B cell (primary cell): Measurements from ENCODE around the gene PUS3. TPM values are rescaled to one million over a fixed set of nuclear protein-coding genes. Genes with fewer than 3 reads are reported as not detected.

Source experiments
- ATAC-seq: fragments of 200-7000 bp; cut with Tn5 transposase; one replicate; pipeline ENCODE4 v1.10.0; 2021; ENCODE audit warnings: low read depth, mild to moderate bottlenecking, moderate number of reproducible peaks, moderate library complexity
- CTCF ChIA-PET: fragments of 350-600 bp; sonication (Branson Sonifier 250); formaldehyde crosslinking; loops from one replicate; lab custom pipeline; 2021; ENCODE audit warnings: antibody characterized with exemption, inconsistent platforms; lab: Charles Lee
- POLR2A ChIA-PET: fragments of 350-600 bp; sonication (Branson Sonifier 250); formaldehyde crosslinking; loops from one replicate; lab custom pipeline; 2021; ENCODE audit warnings: antibody characterized with exemption; lab: Charles Lee
- DNase-seq: peaks from one replicate; pipeline ENCODE4 v3.0.0; 2013
- H2AFZ ChIP-seq: 2 replicates; pipeline ENCODE4 v1.6.1; 2012; ENCODE audit warnings: mild to moderate bottlenecking, low read depth, low read length; ENCODE audit not compliant: insufficient read depth, poor library complexity, severe bottlenecking
- H3K27ac ChIP-seq, 2 donors: 1 replicate in 1 of 2; 2 replicates in 1 of 2; pipeline ENCODE4 v1.5.1; 2012 to 2013; ENCODE audit warnings: low read length in 2 of 2, mild to moderate bottlenecking in 2 of 2, moderate library complexity in 1 of 2
- H3K27me3 ChIP-seq, 4 experiments: fragments of 200-600 bp in 1 of 4; sonication (generic) in 1 of 4; replicated peaks in 1 of 4; 1 replicate in 2 of 4; 2 replicates in 2 of 4; pipeline versions ENCODE4 v1.6.1 to v1.7.0; 2013 to 2016; ENCODE audit warnings: low read length in 3 of 4, mild to moderate bottlenecking in 2 of 4, mixed read lengths in 1 of 4, moderate library complexity in 1 of 4; ENCODE audit not compliant: insufficient read depth in 4 of 4, control insufficient read depth in 3 of 4; ENCODE audit errors: control extremely low read depth in 1 of 4
- H3K36me3 ChIP-seq, 2 experiments: replicated peaks in 1 of 2; 1 replicate in 1 of 2; 2 replicates in 1 of 2; pipeline versions ENCODE4 v1.6.1 to v1.7.1; 2013; ENCODE audit warnings: low read length in 1 of 2; ENCODE audit not compliant: insufficient read depth in 2 of 2, control insufficient read depth in 1 of 2; ENCODE audit errors: control extremely low read depth in 1 of 2, extremely low read depth in 1 of 2
- H3K4me1 ChIP-seq, 2 donors: fragments of 200-600 bp in 1 of 2; sonication (generic) in 1 of 2; 1 replicate in 1 of 2; 2 replicates in 1 of 2; pipeline versions ENCODE4 v1.5.1 to v1.6.1; 2013 to 2017; ENCODE audit warnings: low read length in 2 of 2; ENCODE audit not compliant: control insufficient read depth in 2 of 2, insufficient read depth in 2 of 2
- H3K4me2 ChIP-seq: replicated peaks from 2 replicates; pipeline ENCODE3; 2012; ENCODE audit warnings: mild to moderate bottlenecking, low read depth, low read length; ENCODE audit not compliant: poor library complexity, severe bottlenecking
- H3K4me3 ChIP-seq, 5 experiments: fragments of 200-600 bp in 1 of 5; sonication (generic) in 1 of 5; 1 replicate in 3 of 5; 2 replicates in 2 of 5; pipeline versions ENCODE4 v1.5.1 to v1.7.0; 2011 to 2016; ENCODE audit warnings: low read length in 4 of 5, mild to moderate bottlenecking in 4 of 5, low read depth in 2 of 5, control low read depth in 1 of 5, moderate library complexity in 1 of 5; ENCODE audit not compliant: insufficient read depth in 1 of 5; ENCODE audit errors: control extremely low read depth in 1 of 5, extremely low read depth in 1 of 5
- H3K79me2 ChIP-seq: fragments of 200-600 bp; sonication (generic); one replicate; pipeline ENCODE4 v1.6.0; 2016; ENCODE audit warnings: low read length; ENCODE audit not compliant: control insufficient read depth, insufficient read depth
- H3K9ac ChIP-seq: fragments of 200-600 bp; sonication (generic); 2 replicates; pipeline ENCODE4 v1.6.1; 2017; ENCODE audit warnings: mild to moderate bottlenecking, low read length, moderate library complexity
- H3K9me3 ChIP-seq, 3 donors: one replicate each; pipeline versions ENCODE4 v1.6.1 to v1.7.1; 2013; ENCODE audit warnings: low read length in 2 of 3; ENCODE audit not compliant: control insufficient read depth in 2 of 3, insufficient read depth in 1 of 3; ENCODE audit errors: control extremely low read depth in 1 of 3
- H4K20me1 ChIP-seq: 2 replicates; pipeline ENCODE4 v1.6.0; 2012; ENCODE audit warnings: mild to moderate bottlenecking, low read length; ENCODE audit not compliant: insufficient read depth, control insufficient read depth, poor library complexity, severe bottlenecking
- H3K27ac Mint-ChIP-seq: one replicate; pipeline ENCODE4 v1.8.0; 2021; ENCODE audit warnings: mixed read lengths
- H3K27me3 Mint-ChIP-seq: one replicate; pipeline ENCODE4 v1.8.0; 2021; ENCODE audit warnings: mixed read lengths
- H3K4me1 Mint-ChIP-seq: one replicate; pipeline ENCODE4 v1.8.0; 2021; ENCODE audit warnings: mixed read lengths
- H3K4me3 Mint-ChIP-seq: one replicate; pipeline ENCODE4 v1.8.0; 2021; ENCODE audit warnings: mixed read lengths
- H3K9me3 Mint-ChIP-seq: one replicate; pipeline ENCODE4 v1.8.0; 2022; ENCODE audit warnings: mixed read lengths; ENCODE audit not compliant: insufficient read depth
- CTCF ChIP-seq: fragments of 200-600 bp; IDR thresholded peaks from one replicate; pipeline ENCODE4 v1.8.0; 2022; ENCODE audit warnings: antibody characterized with exemption, mild to moderate bottlenecking
- EZH2 ChIP-seq: IDR thresholded peaks from 2 replicates; pipeline ENCODE4 v1.6.1; 2012; ENCODE audit warnings: borderline replicate concordance, low read depth, mild to moderate bottlenecking, moderate library complexity, low read length; ENCODE audit not compliant: insufficient read depth, poor library complexity, severe bottlenecking
- WGBS: methylation state at CpG from one replicate; pipeline ENCODE4 v1.1.5; 2013; ENCODE audit warnings: missing lambda C conversion rate; ENCODE audit not compliant: insufficient coverage; 5-methylcytosine and 5-hydroxymethylcytosine counted together
- intact Hi-C: fragments of 100-400 bp; cut with micrococcal nuclease; formaldehyde crosslinking; loops from one replicate; pipeline ENCODE4 v1.10.0; 2022
- polyA plus RNA-seq: library from polyadenylated mRNA; depleted of rRNA; stranded (reverse); fragments of >200 nt; gene quantifications from 2 replicates; pipeline ENCODE4 v1.2.3, GENCODE V29; 2012
- total RNA-seq, 2 donors: library from RNA; stranded (reverse); fragments of 120-200 nt in 1 of 2; gene quantifications; 1 replicate in 1 of 2; 2 replicates in 1 of 2; pipeline versions ENCODE4 v1.2.3 to v1.2.4, GENCODE V29; 2013 to 2022

The PUS3 gene
- total and polyA plus RNA-seq, 2 donors (not counting 1 experiment from before 2014, with no cell fraction given): 2.7 to 8.1 TPM

GRCh38 chr11:125910226-125910849 is 7.3 kb upstream of the PUS3 start:
- Histone ChIP-seq H3K4me3 (no peak overlapping the region), H3K4me1 (no peaks in the 10 kb centered on the region), H2AFZ (no peak overlapping the region), H3K79me2 (no peaks in the 10 kb centered on the region), H4K20me1 (no peaks in the 10 kb centered on the region), H3K27ac (no peak overlapping the region), H3K9me3 (peaks cover 0 to 3% (median 0%) of the 10 kb centered on the region in 3 donors), H3K27me3 (peaks cover 0 to 12% (median 8%) of the 10 kb centered on the region in 4 experiments), H3K36me3 (no peaks in the 10 kb centered on the region), H3K4me2 (no peak overlapping the region), H3K9ac (no peak overlapping the region)
- no peak for ATAC-seq
- TF ChIP-seq EZH2 (no peak), CTCF (no peak)
- Mint-ChIP-seq H3K9me3 (no peaks in the 10 kb centered on the region), H3K27ac (no peak overlapping the region), H3K27me3 (peaks cover 43% of the 10 kb centered on the region), H3K4me3 (no peak overlapping the region), H3K4me1 (no peaks in the 10 kb centered on the region)
- ChIA-PET POLR2A (no interaction called here), CTCF (no interaction called here)
- intact Hi-C loops: no loop called here
- no peak for DNase-seq
- WGBS: no CpG with 5 or more reads among the region's 8 CpGs

- no peaks in the 10 kb centered on the region for H4K20me1 ChIP-seq
- peaks cover 2 to 3% of the 10 kb centered on the region in 2 experiments for H3K36me3 ChIP-seq
- ChIA-PET CTCF (no interaction called here), POLR2A (interaction anchor here (2.3 kb wide), 1 partner anchor 18 kb away, joined by 17 read pairs; the partner anchor contains the start of gene HYLS1)
- TF ChIP-seq CTCF (no peak), EZH2 (no peak)
- H3K4me1 Mint-ChIP-seq: peaks cover 24% of the 10 kb centered on the region
- peak overlapping the region; percentile 83 for H3K4me2 ChIP-seq
- no peak overlapping the region for H3K27ac Mint-ChIP-seq
- H3K27me3 ChIP-seq: peaks cover 0 to 29% (median 19%) of the 10 kb centered on the region in 4 experiments
- H3K9me3 ChIP-seq: peaks cover 0 to 7% (median 3%) of the 10 kb centered on the region in 3 donors
- peaks cover 23% of the 10 kb centered on the region for H3K79me2 ChIP-seq
- peaks cover 38% of the 10 kb centered on the region for H3K27me3 Mint-ChIP-seq
- H3K4me3 Mint-ChIP-seq: peak overlapping the region; percentile 80
- 62% methylated on average over 8 of the region's 11 CpGs for WGBS
- intact Hi-C loops: loop anchor here (5.0 kb wide), 1 partner anchor 952 kb away; the partner anchor contains the start of gene CCDC15
- no peak for ATAC-seq
- H3K4me1 ChIP-seq: peaks cover 23 to 26% of the 10 kb centered on the region in 2 donors
- peak; percentile 8 for DNase-seq
- H3K27ac ChIP-seq: no peak overlapping the region
- H3K4me3 ChIP-seq: peak overlapping the region in 3 of 5 experiments; percentile 71 to 98 (median 81)
- peak overlapping the region; percentile 93 for H2AFZ ChIP-seq
- H3K9me3 Mint-ChIP-seq: no peaks in the 10 kb centered on the region
- H3K9ac ChIP-seq: peak overlapping the region; percentile 91
Measured at GRCh38 chr11:125904678-125905077, 1.7 kb upstream of the PUS3 start.
